AG09319 (cell line): ENCODE measurements around the gene KLHL25.

Source experiments
- DNase-seq: peaks from one replicate; pipeline ENCODE4 v3.0.0-alpha.2; 2010; ENCODE audit warnings: low read depth; ENCODE audit errors: extremely low read depth
- TF ChIP-seq, protein P1 (sequence below): IDR thresholded peaks from 2 replicates; pipeline ENCODE4 v1.5.1; 2011; ENCODE audit warnings: low read depth, mild to moderate bottlenecking, inconsistent platforms, low read length, moderate library complexity

Gene KLHL25

DNA sequence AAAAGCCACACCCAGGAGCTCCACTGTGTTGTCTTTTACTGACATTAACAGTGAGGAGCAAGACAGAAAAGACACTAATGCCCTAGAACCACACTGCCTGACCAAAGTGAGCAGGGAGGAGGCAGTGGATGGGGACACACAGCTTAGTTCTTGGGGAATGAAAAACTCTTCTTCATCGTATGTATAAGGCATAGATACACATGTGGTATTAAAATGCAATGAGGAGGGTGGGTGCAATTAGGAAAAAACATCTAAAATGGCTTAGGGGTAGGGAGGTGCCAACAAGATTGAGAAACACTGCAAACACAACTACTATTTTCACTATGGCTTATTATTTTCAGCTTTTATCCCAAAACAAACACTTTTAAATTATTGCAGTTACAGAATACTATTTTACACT, 15.5 kb downstream of the KLHL25 start:
- TF ChIP-seq, protein P1, sequence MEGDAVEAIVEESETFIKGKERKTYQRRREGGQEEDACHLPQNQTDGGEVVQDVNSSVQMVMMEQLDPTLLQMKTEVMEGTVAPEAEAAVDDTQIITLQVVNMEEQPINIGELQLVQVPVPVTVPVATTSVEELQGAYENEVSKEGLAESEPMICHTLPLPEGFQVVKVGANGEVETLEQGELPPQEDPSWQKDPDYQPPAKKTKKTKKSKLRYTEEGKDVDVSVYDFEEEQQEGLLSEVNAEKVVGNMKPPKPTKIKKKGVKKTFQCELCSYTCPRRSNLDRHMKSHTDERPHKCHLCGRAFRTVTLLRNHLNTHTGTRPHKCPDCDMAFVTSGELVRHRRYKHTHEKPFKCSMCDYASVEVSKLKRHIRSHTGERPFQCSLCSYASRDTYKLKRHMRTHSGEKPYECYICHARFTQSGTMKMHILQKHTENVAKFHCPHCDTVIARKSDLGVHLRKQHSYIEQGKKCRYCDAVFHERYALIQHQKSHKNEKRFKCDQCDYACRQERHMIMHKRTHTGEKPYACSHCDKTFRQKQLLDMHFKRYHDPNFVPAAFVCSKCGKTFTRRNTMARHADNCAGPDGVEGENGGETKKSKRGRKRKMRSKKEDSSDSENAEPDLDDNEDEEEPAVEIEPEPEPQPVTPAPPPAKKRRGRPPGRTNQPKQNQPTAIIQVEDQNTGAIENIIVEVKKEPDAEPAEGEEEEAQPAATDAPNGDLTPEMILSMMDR: no peak
- no peak for DNase-seq

DNA sequence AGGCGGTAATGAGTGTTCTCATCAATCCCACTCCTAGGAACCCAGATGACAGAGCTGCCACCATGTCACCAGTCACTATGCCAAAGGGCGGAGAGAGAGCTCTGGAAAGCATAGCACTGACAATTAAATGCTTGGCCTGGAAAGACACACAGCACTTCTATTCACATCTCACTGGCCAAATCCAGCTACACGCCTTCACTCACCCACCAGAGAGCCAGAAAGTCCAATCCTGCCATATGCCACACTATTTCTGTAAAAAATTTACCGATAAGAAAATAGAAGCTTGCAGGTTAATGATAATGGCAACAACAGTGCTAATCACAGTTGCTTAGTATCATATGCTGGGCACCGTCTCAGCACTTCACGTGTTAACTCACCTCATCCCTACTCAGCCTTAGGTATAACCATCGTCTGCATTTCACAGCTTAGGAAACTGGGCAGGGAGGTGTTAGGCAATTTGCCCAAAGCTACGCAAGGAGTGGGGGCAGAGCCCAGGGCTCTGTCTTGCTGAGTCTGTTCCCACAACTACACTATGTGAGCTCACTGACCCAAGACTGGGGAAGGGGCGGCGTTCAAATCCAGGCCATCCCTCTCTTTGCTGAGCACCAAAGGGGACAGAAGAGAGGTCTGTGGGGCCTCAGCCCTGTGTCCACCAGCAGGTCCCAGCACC, 16.5 kb downstream of the KLHL25 start:
- DNase-seq: no peak
- TF ChIP-seq, protein P1: no peak

DNA sequence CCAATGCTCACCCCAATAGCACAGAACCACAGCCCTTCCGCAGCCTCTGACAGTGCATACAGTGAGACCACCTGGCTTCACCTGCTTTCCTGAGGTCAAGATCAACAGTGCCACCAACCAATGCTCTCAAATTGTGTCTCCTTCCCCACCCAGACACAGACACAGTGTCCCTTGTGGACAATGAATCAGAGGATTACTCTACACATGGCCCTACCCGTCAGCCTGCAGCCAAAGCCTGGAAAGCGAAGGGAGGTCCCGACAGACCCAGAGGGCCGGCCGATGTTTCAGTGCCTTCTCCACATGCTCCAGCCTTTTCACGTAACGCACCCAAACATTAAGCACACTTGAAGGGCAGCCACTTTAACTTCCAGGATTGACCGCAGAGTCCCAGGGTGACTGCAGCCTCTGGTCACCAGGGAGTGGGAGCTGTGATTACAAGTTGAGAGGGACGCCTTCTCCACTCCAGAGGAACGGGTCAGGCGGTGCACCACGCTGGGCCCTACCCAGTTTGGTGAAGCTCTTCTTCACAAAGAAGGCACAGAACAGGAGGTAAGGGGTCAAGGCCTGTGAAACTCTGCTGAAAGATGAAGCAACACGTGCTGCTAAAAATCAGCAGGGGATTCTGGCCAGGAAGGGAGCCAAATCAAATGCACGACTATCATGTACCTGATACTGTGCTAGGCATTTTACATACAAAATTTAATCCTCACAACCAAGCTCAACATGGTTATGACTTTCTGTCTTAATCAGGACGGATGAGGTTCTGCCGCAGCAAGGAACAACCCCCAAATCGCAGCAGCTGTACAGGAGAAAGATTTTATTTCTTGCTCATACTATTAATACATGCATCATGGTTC, 17.2 kb downstream of the KLHL25 start:
- no peak for DNase-seq
- TF ChIP-seq, protein P1: no peak

DNA sequence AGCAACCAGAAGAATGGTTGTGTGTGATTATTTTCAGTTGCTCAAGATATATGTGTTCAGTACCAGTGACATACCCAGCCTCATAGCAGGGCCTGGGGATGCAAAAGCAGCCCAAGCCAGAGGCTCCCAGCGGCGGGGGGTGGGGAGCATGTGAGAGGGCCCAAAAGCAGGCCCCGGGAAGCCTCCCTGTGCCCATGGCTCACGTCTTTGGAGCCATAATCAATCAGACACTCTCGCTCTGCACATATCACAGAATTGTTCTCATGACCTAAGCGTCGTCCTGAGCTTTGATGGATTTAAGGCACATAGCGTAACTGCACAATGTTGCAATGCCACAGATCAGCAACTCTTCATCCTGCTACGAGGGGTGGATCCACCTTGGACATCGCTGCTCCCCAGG, 20.8 kb downstream of the KLHL25 start:
- DNase-seq: no peak
- TF ChIP-seq, protein P1: no peak

DNA sequence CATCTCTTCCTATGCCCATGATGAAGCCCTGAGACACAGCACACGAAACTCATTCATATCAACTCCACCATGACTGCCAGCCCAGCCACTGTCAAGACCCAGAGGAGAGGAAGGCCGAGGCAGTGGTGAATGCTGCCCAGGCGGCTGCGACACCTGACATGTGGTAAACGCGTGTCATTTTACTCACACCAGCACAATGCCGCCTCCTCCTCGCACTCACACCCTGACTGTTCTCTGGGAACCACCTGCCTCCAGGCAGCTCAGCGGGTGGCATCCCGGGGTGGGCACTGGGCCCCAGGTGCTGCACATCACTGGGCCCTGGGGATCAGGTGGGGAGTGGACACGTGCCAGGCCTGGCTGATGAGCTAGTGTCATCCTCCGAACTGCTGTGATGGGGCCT, 21.5 kb downstream of the KLHL25 start:
- TF ChIP-seq, protein P1: no peak
- DNase-seq: no peak

DNA sequence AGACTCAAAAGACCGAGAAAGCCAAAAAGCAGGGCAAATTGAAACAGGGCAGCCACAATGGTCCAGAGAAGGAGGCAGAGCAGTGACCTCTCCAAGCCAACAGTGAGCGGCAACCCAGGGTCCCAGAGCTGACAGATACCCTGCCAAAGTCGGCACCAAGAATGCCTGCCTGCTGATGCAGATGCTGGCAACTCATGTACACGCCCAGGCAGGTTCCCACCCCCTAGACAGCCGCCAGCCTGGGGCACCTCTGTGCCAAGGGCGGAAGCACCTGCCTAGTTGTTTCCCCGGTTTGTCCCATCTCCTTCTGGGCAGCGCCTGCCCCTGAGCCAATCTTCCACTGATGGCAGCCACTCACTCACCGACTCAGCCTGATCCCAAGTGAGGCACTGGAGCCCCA, 22.1 kb downstream of the KLHL25 start:
- no peak for DNase-seq
- TF ChIP-seq, protein P1: no peak

DNA sequence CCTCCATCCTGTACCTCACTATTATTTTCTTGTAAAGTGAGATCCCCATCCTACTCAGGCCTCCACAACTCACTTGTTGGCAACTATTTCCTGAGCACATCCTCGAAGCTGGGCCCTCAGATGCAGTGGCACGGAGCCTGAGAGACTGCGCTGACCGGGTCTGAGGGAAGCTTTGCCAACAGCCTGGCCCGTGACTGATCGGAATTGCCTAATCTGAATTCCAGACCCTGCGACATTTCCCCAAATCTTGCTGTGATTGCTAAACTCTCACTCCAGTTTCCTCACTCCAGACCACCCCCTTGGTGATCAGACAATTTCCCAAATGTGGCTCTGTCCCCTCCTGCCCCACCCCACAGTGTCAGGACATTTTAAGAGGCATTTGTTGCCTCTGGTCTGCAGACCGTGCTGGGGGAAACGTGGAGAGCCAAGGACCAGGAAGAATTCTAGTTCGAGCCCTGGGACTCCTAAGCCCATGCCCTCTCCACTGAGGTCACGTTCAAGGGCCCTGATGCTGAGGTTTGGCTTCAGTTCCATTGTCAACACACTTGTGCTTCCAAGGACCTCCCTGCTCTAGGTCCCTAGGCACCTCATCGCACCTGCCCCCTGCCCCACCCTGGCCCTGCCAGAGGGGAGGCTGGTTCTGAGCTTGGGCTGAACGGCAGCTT, 22.8 kb downstream of the KLHL25 start:
- TF ChIP-seq, protein P1: no peak
- peak; percentile 49 for DNase-seq
